Right kidney (tissue), 9 donors: Measurements from ENCODE around the gene CD164L2.
"Not testable (repeated sequence)": the region's sequence is repeated elsewhere in the genome, so short reads cannot be mapped to it uniquely, and the experiment has no call there.

Experiments used
- DNase-seq: peaks from one replicate; pipeline ENCODE4 v3.0.0-alpha.2; 2016
- long read RNA-seq, 8 donors: transcript quantifications; one replicate each; lab custom pipeline, GENCODE V29; 2026

The CD164L2 gene
- long read RNA-seq, donor 1 = 0 reads
- long read RNA-seq, donor 2 = 0 reads
- long read RNA-seq, donor 3 = 0 reads
- long read RNA-seq, donor 4 = 0 reads
- long read RNA-seq, donor 5 = 0 reads
- long read RNA-seq, donor 6 = 0 reads
- long read RNA-seq, donor 7 = 0 reads
- long read RNA-seq, donor 8 = 0 reads

DNA sequence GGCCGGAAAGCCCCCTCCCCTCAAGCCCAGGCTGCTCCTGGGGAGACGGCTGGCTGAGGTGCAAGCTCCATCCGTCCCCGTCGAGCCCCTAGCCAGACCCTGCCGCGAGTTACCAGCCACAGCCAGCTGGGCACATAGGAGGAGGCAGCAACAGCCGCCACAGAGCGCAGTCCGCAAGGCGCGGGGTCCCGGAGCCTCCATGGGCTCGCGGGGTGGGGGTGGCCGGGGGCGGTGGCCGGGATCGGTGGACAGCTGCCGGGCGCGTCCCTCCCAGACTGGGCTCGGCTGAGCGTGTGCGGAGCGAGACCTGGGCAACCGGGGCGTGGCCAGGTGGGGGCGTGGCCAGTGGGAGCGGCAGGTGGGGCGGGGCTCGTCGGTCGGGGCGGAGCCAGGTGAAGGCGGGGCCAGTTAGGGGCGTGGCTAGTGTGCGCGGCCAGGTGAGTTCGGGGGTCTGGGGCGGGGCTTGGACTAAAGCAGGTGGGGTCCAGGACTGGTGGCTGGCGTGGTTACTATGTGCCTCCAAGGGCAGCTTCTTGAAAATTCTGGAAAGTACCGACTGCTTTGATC, at the start of gene CD164L2:
TSS of gene CD164L2 (minus strand) at position 295 of the 567 bp plus-strand sequence. CDS start at position 201, 94 bp downstream.
- no peak for DNase-seq

DNA sequence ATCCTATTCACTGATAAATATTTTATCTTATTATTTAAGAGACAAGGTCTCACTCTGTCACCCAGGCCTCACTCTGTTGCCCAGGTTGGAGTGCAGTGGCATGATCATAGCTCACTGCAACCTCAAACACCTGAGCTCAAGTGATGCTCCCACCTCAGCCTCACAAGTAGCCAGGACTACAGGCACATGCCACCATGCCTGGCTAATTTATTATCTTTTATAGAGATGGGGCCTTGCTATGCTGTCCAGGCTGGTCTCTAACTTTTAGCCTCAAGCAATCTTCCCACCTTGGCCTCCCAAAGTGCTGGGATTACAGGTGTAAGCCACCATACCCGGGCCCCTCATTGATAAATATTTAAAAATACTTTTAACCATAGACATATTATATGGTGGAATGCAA, 49.6 kb upstream of the CD164L2 start:
- not testable (repeated sequence) for DNase-seq

DNA sequence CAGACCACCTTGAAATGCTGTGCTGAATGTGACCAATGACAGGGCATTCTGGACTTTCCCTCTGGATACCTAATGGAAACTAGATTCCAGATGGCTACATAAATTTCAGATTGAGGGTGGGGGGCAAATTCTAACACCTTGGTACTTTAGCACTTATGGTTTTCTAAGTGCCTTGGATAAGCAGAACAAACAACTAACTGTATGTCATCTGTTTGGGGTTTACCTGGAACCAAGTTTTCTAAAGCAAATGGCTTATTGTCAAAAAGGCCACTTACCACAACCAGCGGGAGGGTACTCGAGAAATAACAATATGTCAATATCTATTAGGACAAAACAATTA, 48.4 kb upstream of the CD164L2 start:
- DNase-seq = no peak

DNA sequence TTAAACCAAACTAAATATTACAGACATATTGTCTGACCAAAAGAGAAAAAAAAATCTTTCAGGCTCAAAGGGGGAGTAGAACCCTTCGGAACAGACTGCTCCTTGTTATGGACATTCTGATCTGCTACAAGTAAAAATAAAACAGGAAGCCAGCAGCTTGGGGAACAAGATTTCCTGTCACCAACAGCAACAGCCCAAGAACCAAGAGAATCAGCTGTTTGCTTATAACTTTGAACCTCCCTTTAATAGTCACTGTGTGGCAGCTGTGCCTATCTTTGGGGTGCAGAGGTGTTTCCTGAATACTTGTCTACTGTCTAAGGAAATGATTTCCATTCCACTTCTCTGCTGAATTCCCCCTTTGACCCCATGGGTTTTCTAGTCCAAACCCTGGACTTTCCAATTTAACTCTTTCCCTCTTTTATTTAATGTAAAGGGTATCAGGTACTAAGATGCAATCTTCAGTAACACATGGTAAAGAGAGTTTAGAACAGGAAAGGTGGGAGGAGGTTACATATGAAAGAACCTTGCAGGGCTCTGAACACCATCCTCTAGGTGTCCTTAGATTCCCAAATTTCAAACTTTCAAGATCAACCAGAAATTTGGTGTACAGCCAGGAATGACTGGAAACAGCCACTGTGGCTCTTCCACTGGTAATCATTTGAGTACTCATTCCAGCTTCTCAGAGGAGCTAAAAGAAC, 47.9 kb upstream of the CD164L2 start:
- DNase-seq = no peak

DNA sequence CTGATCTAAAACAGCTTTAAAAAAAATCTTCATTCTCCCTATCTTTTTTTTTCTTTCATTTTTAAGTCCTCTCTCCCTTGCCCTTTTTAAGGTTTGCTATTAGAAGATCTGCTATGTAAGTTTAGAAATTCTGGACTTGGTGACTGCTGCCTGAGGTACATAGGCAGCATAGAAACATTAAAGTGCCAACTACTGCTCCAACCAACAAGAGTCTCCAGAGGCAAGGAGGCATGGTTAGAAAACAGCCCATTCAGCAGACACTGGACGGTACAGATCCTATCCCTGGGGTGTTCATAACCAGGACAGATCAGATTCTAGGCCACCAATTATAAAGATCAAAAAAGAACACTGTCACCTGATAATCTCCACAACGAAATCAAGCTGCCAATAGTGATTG, 45.9 kb upstream of the CD164L2 start:
- no peak for DNase-seq

DNA sequence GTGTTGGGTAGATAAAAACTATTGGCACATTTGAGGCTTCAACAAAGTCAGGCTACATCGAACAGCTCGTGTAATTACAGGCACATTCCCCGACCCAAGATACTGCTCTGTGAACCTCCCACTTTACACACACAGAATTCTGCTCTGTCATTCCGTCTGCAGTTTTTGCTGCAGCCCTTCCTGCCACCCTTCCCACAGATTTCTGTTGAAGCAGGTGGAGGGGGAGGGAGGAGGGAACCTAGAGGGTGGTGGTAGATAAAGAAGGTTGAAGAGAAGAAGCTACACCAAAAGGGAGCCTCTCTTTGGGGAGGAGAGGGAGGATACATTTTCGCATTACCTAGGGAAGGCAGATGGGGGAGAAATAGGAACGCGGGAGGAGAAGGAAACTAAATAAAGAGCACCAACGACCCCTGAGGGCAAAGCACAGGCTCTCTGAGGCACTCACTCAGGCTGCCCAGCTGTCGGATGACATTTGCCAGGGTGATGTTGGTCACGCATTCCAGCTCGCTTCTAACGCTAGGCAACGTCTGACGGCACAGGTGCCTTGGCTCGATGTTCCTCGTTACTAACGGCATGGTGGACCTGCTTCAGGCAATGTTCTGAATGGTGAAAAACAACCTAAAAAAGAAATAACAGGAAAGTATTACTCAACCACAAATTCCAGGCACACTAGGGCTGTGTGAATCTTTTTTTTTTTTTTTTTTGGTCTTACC, 45.3 kb upstream of the CD164L2 start:
- DNase-seq = peak; percentile 40

- DNase-seq = no peak
Observed at GRCh38 chr1:27427816-27428315, 44.7 kb upstream of the CD164L2 start.

DNA sequence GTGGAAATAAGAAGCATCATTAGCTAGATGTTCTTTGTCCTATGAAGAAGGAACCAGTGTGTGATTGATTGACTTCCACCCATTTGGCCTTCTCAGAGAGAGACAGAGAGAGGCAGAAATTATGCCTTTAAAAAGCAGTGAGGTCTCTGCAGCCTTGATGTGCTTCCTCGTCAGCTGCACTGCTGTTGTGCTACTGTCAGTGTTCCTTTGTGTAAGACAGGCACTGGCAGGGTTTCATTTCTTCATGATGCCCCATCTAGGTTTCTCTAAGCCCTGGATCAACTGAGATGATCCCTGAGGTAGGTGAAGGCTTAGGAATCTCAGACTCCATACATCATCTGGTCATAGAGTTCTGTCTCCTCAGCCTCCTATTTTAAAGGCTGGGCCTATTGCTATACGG, 44.2 kb upstream of the CD164L2 start:
- no peak for DNase-seq

DNA sequence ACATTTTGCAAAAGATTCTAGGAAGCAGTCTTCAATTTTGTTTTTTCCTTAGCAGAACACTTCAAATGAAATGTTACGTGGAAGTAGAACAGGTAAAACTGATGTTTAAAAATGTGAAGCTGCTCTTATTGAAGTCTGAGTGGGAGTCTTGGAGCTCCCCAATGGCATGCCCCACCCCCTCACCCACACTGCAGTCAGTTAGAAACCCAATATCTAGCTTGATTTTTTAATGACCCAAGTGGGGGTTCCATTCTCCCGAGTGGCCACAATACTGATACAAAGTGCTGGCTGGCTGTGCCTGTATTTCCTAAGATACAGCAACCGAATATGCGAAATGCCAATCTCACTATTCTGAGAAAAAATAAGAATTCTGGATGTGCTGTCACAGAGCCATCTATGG, 40.6 kb upstream of the CD164L2 start:
- DNase-seq = peak; percentile 27

DNA sequence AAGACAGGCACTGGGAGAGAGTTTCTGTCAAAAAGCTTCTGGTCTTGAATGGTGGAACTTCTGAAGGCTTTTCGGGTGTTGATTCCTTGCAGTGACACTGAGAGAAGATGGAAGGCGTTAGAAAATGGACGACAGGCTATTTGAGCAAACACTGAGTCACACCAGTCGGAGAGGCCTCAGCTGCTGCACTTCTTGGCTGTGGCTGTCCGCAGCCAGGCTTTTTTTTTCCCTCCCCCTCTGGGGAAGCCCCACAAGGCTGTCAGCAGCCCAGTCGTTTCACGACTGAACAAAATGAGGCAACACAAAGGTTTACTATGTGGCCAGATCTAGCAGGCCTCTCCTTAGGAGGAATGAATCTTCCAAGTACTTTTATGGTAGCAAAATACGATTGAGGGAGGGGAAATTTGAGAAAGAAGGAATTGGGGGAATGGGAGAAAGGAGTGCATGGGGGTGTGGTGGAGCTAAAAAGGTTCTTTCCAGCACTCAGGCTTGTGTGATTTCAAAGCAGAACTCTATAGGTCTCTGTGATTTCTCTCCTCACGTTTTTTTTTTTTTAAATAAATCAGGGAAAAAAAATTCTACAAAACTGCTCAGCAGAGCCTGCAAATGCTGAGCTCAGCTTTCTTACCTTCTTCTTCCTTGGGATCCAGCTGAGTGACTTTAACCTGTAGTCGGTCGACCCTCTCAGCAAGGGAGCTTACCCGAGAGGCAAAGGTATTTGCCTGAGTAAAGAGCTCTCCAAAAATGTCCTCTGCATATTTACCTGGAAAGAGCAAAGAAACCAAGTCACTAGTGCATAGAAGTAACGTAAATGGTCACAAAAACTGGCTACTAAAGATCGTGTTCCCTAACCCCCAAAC, 35.4 kb upstream of the CD164L2 start:
- peak; percentile 51 for DNase-seq

- DNase-seq = no peak
Observed at GRCh38 chr1:27417713-27418112, 34.6 kb upstream of the CD164L2 start.

DNA sequence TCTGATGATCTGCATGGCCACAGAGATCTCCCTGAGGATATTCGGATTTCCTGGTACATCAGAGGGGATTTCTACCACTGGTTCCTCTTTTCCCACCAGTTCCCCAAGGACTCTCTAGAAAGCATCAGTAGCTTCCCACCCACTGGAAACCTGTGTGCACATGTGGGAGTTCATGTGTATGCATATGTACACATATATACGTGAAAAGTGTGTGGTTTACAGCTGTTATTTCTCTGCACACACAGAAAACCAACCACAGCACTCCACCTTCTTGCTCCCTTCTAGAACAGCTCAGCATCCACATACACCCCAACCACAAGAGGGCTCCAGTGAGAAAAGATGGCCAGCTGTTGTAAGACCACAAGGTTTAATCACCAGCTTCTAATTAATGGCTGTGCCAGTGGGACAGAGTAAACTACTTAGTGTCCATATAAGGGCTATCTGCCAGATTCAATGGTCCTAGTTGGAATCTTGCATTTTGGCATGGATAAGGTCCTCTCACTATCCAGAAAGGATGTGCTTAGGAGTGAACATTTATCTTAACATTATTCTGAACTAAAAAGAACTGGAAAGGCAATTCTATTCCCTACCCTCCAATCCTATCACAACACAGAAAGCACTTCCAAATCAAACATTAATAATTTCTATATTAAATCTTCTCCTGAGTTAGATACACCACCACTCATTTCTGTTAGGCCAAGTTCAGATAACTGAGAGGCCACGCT, 33.4 kb upstream of the CD164L2 start:
- DNase-seq = no peak

DNA sequence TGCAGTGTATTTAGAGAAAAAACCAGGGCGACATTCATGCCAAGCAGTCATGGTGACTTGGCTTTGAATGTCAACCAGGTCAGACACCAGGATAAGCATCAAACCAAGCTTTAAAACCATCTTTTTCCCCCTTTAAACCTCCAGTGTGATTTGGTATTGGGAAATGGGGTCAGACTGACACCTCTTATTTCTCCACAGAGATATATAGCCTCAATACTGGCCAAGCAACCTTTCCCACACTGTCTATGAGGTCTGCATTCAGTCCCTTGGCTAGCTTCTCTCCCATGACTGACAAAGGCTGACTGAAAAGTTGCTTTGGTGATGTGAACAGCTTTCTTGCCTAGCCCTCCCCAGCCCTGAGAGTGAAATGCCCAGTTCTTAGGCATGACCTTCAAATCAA, 31.0 kb upstream of the CD164L2 start:
- DNase-seq = no peak

DNA sequence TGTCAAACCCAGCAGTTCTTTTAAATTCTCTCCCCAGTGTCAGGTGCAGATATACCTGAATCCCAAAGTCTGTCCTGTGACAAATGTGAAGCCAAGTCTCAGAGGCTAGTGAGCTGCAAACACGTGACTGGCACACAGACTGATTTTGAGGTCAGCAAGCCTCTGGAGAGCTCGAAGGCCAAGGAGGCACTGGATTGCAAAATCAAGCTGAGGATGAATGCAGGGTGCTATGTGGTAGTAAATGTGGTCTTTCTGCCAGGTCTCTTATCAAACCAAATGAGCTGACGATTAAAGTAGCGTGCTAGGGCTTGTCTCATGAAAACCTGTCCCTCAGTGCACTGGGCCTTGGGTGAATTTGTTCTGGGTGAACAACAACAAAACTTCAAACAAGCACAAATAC, 29.9 kb upstream of the CD164L2 start:
- no peak for DNase-seq

- DNase-seq = no peak
Observed at GRCh38 chr1:27412502-27412901, 29.4 kb upstream of the CD164L2 start.

DNA sequence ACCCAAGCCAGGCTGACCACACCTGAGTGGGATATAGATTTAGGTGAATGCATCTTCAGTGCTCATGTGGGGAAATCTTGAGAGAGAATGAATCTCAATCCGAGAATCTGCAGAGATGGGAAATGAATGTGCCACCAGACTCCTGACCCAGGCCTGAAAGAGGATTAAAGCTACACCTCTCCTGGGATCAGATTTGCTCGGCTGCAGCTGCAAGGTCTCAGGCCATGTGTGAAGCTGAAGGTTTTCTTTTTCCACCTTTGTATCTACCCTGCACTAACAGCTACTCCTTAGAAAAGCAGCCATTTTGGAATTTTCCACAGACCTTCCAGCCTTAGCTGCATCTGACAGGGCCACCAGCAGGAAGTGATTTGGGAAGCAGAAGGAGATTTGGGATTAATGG, 27.6 kb upstream of the CD164L2 start:
- DNase-seq = no peak

DNA sequence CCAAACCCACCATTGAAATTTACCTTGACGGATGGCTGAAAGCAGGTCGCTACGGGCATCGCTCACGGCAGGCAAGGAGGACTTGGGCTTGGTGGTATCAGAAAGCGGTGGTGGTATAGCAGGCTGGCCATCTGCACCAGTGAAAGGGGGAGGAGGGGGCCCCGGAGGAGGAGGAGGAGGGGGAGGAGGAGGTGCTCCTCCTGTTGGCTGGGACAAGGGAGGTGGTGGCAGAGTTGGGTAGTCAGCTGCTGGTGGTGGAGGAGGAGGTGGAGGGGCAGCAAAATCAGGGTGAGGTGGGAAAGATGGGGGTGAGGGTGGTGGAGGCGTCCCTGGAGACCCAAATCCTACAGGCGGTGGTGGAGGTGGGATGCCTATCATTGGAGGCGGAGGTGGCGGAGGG, 26.5 kb upstream of the CD164L2 start:
- DNase-seq = no peak

GRCh38 chr1:27408151-27408550, 25.0 kb upstream of the CD164L2 start:
- no peak for DNase-seq

GRCh38 chr1:27406791-27407190, 23.7 kb upstream of the CD164L2 start:
- not testable (repeated sequence) for DNase-seq

- DNase-seq = no peak
Observed at GRCh38 chr1:27406362-27406680, 23.2 kb upstream of the CD164L2 start.

- peak; percentile 42 for DNase-seq
Observed at GRCh38 chr1:27405598-27406361, 22.6 kb upstream of the CD164L2 start.
